HG03439 (cell line): ENCODE data around the gene JAM3.
"Not testable (repeated sequence)": the region's sequence is repeated elsewhere in the genome, so short reads cannot be mapped to it uniquely, and the experiment has no call there.

ENCODE experiments used
- ATAC-seq: cut with Tn5 transposase; IDR thresholded peaks from one replicate; pipeline ENCODE4 v1.9.1; 2021; ENCODE audit warnings: mild to moderate bottlenecking, moderate library complexity; ENCODE audit not compliant: unreplicated experiment

The JAM3 gene

DNA sequence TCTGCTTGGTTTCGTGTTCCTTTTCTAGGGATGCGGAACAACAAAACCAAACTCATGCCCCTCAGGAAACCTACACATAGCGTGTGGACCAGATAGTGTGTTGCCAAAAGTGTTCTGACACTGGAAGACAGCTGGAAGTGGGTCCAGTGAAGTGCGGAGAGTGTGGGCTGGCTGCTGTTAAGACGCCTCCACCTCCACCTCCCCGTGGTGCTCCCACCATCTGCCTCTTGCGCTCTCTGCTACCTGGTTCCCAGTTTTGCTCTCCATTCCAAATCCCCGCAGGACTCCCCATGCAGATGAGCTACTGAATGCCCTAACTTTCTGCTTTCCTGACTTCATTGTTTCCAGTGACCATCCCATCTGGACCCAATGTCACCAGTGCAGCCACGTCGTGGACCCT is 103.1 kb downstream of the JAM3 start:
- no peak for ATAC-seq

DNA sequence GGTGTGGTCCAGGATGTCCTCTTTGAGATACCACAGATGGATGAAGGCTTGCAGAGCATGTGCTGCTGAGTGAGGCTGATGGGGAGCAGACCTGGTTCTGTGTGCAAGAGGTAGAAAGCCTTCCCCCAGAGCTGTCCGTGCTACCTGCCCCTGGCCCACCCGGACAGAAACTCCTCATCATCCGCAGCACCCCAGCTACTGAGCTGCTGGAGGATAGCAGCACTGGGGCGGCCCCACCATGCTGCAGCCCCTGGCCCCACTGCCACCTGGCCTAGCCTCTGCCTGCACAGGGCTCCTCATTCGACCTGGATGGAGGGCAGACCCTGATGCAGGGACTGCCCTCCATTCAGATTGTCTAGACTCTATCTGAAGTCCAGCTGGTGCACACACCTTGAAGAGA is 104.4 kb downstream of the JAM3 start:
- ATAC-seq, result no peak

DNA sequence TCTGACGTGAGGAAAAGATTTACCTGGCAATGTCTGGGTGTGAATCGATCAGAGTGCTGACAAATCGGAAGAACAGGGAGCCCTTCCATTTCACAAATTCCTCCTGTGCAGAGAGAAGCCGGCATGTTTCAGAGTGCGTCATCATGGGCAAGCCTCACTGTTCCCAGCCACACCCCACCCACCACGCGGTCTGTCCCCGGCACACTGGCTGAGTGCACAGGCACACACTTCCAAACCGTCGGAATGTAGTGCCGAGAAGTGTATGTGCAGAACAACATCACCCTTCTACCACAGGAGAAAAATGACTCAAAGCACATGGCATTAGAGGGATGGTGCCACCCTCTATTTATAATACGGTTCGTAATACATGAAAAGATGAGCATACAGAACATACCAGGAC is 107.4 kb downstream of the JAM3 start:
- ATAC-seq, result no peak

DNA sequence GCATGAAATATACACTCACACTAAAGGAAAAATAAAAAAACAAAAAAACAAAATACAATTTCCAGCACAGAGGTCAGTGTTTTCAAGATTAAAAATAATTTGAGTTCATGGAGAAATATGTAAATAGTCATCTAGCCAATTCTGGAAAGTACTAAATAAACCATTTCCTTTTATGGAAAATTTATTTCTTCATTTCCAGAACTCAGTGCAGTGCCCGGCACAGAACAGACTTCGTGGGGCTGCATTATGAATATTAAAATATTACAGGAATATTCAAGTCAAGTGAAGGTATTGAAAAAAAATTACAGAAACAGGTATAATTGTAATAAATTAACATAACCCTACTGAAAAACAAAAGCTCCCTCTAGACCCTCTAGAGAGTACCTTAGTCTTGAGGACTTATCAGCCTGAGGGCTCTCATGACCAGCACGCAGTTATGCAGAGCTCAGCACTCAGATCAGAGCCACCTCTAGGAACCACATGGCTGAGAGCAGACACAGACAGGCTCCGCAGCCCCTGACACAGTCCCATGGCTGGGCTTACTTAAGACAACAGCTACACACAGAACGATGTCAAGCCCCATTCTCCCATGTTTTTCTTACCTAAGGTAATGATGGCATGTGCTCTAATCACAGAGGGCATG is 109.3 kb downstream of the JAM3 start:
- ATAC-seq, result no peak

DNA sequence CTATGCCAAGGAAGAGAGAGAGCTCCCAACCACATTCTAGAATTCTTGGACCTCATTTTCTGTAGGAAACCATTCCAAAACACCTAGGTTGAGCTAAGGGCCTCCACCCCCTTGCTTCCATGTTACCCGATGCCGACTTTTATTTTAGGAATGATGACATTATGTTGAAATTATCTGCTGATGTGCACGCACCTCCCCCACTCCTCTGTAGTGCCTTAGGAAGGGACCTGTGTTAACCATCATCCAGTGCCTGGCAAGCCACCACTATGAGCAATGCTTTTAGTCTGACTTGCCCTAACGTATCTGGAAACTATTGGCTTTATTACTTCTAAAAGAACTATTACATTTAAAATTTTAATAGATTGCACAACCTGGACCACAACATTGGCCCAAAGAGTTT is 112.8 kb downstream of the JAM3 start:
- no peak for ATAC-seq

DNA sequence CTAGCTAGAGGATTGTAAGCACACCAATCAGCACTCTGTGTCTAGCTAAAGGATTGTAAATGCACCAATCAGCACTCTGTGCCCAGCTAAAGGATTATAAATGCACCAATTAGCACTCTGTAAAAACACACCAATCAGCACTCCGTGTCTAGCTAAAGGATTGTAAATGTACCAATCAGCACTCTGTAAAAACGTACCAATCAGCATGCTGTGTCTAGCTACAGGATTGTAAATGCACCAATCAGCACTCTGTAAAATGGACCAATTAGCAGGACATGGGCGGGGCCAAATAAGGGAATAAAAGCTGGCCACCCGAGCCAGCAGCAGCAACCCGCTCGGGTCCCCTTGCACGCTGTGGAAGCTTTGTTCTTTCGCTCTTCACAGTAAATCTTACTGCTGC is 119.2 kb downstream of the JAM3 start:
- not testable (repeated sequence) for ATAC-seq

DNA sequence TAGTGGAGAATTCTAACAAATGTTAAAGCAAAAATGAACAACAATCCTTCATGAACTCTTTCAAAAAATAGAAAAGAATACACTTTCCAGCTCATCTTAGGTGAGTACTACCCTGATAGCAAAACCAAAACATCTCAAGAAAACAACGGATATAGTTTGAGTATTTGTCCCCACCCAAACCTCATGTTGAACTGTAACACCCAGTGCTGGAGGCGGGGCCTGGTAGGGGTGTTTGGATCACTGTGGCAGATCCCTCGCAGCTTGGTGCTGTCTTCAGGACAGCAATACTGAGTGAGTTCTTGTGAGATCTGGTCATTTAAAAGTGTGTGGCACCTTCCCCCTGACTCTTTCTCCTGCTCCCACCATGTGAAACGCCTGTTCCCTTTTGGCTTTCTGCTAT is 127.9 kb downstream of the JAM3 start:
- no peak for ATAC-seq

DNA sequence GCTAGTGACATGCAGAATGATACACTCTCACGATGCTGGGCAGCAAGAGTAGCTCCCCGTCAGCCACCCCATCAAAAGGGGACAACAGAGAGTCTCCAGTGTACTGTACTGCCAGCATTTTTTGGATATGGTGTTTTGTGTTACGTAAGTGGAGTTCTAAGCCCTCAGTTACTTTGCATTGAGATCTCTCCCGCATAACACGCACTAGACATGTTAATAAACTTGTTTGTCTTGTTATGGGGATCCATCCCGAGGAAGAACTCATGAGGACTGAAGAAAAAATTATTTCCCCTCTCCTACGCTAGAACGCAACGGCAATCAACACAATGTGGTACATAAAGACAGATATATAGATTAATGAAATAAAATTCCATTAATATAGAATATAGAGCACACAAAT is 130.7 kb downstream of the JAM3 start:
- ATAC-seq, result no peak

DNA sequence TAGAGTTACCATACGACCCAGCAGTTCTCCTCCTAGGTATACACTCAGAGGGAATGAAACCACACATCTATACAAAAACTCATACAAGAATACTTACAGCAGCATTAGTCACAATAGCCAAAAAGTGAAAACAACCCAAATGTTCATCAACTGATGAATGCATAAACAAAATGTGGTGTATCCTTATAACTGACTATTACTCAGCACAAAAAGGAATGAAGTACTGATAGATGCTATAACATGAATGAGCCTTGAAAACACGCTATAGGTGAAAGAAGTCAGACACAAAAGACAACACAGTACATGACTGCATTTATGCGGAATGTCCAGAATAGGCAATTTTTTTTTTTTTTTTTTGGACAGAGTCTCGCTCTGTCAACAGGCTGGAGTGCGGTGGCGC is 131.8 kb downstream of the JAM3 start:
- no peak for ATAC-seq
